ENCODE measurements around the gene ZNF732.
"Not testable (repeated sequence)": the region's sequence is repeated elsewhere in the genome, so short reads cannot be mapped to it uniquely, and the experiment has no call there.

Gene ZNF732

DNA sequence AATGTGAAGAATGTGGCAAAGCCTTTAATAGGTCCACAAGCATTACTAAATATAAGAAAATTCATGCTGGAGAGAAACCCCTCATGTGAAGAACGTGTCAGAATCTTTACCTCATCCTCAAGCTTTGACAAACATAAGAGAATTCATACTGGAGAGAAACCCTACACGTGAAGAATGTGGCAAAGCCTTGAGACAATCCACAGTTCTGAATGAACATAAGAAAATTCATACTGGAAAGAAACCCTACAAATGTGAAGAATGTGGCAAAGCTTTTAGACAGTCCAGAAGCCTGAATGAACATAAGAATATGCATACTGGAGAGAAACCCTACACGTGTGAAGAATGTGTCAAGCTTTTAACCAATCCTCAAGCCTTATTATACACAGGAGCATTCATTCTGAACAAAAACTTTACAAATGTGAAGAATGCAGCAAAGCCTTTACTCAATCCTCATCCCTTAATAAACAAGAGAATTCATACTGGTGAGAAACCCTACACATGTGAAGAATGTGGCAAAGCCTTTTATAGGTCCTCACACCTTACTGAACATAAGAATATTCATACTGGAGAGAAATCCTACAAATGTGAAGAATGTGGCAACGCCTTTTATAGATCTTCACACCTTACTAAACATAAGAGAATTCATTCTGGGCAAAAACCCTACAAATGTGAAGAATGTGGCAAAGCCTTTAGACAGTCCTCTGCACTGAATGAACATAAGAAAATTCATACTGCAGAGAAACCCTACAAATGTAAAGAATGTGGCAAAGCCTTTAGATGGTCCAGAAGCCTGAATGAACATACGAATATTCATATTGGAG, 51.1 kb downstream of the ZNF732 start:
- DNase-seq: no peak

DNA sequence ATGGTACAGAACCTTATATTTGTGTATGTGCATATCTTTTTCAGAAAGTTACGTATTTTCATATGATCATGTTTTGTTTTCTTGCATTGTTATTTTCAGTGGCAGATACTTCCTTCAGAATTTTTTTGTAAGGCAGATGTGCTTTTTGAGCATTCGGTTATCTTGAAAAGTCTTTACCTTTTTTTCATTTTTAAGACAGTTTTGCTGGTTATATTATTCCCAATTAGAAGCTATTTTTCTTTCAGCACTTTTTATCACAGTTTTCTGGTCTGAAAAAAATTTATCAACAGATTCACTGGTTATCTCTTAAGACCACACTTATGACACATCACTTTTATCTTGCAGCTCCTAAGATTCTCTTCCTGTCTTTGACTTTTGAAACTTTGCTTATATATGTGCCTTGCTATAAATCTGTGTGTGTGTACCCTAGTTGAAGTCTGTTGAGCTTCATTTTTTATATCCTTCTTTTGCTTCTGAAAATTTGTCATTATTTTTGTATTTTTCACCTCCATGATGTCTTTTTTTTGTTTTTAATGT, 53.1 kb downstream of the ZNF732 start:
- no peak for DNase-seq

DNA sequence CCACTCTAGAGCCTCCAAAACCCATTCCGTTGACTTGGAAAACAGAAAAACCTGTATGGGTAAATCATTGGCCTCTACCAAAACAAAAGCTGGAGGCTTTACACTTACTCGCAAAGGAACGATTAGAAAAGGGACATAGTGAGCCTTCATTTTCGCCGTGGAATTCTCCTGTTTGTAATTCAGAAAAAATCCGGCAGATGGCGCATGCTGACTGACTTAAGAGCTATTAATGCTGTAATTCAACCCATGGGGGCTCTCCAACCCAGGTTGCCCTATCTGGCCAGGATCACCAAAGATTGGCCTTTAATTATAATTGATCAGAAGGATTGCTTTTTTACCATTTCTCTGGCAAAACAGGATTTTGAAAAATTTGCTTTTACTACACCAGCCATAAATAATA, 60.8 kb downstream of the ZNF732 start:
- DNase-seq: no peak

DNA sequence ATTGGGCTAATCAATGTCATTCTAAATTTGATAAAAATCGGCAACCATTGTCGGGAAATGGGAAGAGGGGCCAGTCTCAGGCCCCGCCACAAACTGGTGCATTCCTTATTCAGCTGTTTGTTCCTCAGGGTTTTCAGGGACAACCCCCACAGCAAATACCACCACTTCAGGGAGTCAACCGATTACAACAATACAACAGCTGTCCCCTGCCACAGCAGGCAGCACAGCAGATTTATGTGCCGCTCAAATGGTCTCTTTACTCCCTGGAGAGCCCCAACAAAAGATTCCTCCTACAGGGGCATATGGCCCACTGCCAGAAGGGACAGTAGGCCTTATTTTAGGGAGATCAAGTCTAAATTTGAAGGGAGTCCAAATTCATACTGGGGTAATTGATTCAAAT, 61.8 kb downstream of the ZNF732 start:
- DNase-seq: no peak

DNA sequence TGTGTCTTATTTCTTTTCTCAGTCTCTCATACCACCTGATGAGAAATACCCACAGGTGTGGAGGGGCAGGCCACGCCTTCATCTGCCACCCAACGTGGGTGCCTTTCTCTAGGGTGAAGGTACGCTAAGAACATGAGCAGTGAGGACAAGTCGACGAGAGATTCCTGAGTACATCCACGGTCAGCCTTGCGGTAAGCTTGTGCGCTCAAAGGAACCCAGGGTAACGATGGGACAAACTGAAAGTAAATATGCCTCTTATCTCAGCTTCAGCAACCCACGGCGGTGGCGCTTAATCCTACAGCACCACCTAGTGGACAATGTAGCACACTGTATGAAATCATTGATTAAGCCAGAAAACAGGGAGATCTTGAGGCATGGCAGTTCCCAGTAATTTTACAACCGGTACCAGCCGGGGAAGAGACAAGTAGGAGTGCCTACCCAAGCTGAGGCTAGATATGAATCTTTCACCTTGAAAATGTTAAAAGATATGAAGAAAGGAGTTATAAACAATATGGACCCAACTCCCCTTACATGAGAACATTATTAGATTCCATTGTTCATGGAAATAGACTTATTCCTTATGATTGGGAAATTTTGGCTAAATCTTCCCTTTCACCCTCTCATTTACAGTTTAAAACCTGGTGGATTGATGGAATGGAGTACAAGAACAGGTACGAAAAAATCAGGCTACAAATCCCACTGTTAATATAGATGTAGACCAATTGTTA, 63.0 kb downstream of the ZNF732 start:
- no peak for DNase-seq

DNA sequence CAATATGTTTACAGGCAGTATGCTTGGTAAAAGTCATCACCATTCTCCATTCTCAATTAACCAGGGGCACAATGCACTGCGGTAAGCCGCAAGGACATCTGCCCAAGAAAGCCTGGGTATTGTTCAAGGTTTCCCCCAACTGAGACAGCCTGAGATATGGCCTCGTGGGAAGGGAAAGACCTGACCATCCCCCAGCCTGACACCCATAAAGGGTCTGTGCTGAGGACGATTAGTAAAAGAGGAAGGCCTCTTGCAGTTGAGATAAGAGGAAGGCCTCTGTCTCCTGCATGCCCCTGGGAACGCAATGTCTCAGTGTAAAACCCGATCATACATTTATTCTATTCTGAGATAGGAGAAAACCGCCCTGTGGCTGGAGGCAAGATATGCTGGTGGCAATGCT, 63.9 kb downstream of the ZNF732 start:
- not testable (repeated sequence) for DNase-seq

DNA sequence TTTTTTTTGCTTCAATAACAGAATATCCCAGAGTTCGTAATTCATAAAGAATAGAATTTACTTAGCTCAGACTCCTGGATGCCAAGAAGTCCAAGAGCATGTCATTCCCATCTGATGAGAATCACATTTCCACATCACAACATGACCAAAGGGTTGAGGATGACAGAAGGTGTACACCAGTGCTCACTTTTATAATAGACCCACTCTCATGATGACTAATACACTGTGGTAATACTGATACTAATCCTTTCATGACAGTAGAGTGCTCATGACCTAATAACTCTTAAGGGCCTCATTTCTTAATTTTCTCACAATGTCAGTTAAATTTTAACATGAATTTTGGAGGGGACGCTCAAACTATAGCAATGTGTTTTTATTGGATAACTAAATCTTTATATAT, 69.2 kb downstream of the ZNF732 start:
- no peak for DNase-seq

DNA sequence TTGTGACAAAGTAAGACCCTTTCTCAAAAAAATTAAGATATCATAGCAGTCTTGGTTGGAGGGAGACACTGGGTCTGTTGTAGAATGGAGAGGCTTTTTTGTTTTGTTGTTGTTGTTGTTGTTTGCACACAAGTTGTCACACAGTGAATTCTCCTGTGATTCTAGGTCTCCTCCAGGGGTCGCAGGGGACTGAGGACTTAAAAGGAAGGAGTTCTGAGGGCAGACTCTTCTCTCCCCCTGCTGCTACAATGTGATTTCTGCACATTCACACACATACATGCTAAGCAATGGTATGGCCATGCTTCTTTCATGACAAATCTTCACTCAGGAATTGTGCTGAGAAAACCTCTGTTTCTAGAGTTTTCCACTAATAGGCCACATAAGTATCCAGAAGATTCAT, 71.1 kb downstream of the ZNF732 start:
- no peak for DNase-seq

DNA sequence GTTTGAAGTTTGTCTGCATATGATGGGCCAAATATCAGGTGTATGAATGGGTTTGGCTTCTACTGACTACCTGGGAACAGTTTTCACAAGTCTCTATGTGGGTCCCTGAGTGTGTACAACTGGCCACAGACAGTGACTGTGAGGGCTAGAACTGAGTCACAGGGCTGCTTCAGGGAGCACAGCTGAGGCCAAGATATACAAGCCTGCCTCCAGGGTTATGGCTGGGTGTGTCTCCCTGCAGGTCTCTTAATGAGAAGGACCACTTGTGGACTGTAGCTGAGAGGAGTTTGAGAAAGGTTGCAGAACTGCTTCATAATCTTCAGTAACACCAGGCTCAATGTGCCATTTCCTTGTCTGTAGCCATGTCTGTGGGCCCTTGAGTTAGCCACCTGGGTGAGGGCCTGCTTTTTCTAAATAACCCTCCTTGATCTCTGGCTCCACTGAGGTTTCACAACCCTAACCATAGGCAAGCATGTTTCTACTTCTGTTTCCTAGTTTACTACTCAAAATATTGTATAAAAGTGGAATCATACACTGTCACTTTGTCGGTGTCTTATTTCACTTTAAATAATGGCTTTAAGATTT, 81.3 kb downstream of the ZNF732 start:
- no peak for DNase-seq

Data from amniotic stem cell (primary cell).